H1 (cell line): ENCODE measurements around the gene NKX6-1. TPM values are rescaled to one million over a fixed set of nuclear protein-coding genes. Genes with fewer than 3 reads are reported as not detected.

ENCODE experiments used
- CREB1 ChIP-seq: IDR thresholded peaks from 2 replicates; pipeline ENCODE4 v1.6.1; 2012; ENCODE audit warnings: inconsistent platforms
- HDAC2 ChIP-seq, 2 experiments: fragments of 300-600 bp in 1 of 2; sonication (generic) in 1 of 2; IDR thresholded peaks; 2 replicates each; pipeline ENCODE4 v1.6.1; 2011 to 2012; ENCODE audit warnings: low read depth in 2 of 2, low read length in 2 of 2, mild to moderate bottlenecking in 2 of 2, moderate library complexity in 2 of 2, borderline replicate concordance in 1 of 2, inconsistent platforms in 1 of 2
- KDM1A ChIP-seq: fragments of 200-600, 300-600 bp; sonication (generic); IDR thresholded peaks from 2 replicates; pipeline ENCODE4 v1.7.1; 2016; ENCODE audit warnings: mild to moderate bottlenecking, low read length, borderline replicate concordance
- KDM5A ChIP-seq: fragments of 200-600 bp; IDR thresholded peaks from 2 replicates; pipeline ENCODE4 v1.7.1; 2012; ENCODE audit warnings: mild to moderate bottlenecking, low read length, inconsistent platforms, mixed read lengths
- NRF1 ChIP-seq: IDR thresholded peaks from 2 replicates; pipeline ENCODE4 v1.6.1; 2011; ENCODE audit warnings: mild to moderate bottlenecking, low read depth, low read length, improper control_type of control experiment
- PHF8 ChIP-seq: fragments of 200-600 bp; sonication (generic); conservative IDR thresholded peaks from 2 replicates; pipeline ENCODE4 v1.7.1; 2012; ENCODE audit warnings: low read depth, mild to moderate bottlenecking, inconsistent platforms, low read length, moderate library complexity
- RAD21 ChIP-seq, 2 experiments: IDR thresholded peaks in 1 of 2; conservative IDR thresholded peaks in 1 of 2; 2 replicates each; pipeline ENCODE4 v1.6.1; 2011; ENCODE audit warnings: low read depth in 2 of 2, low read length in 2 of 2, improper control_type of control experiment in 1 of 2, inconsistent platforms in 1 of 2, mild to moderate bottlenecking in 1 of 2, moderate library complexity in 1 of 2
- SAP30 ChIP-seq: fragments of 300-600 bp; sonication (generic); IDR thresholded peaks from 2 replicates; pipeline ENCODE4 v1.7.1; 2012; ENCODE audit warnings: low read length, moderate library complexity, mild to moderate bottlenecking, inconsistent platforms; ENCODE audit not compliant: insufficient read depth, insufficient replicate concordance
- SP2 ChIP-seq: IDR thresholded peaks from 2 replicates; pipeline ENCODE4 v1.6.1; 2012; ENCODE audit warnings: mild to moderate bottlenecking, low read length, inconsistent platforms
- SUZ12 ChIP-seq: fragments of 200-600 bp; sonication (generic); IDR thresholded peaks from 2 replicates; pipeline ENCODE4 v1.6.1; 2012; ENCODE audit warnings: mild to moderate bottlenecking, inconsistent platforms, low read length, moderate library complexity, mixed read lengths
- TAF1 ChIP-seq: IDR thresholded peaks from 2 replicates; pipeline ENCODE4 v1.6.1; 2011; ENCODE audit warnings: mild to moderate bottlenecking, low read depth, low read length
- TEAD4 ChIP-seq: IDR thresholded peaks from 2 replicates; pipeline ENCODE4 v1.6.1; 2012; ENCODE audit warnings: low read depth, low read length, inconsistent platforms, mixed read lengths
- polyA plus RNA-seq, 7 experiments: library from polyadenylated mRNA; depleted of rRNA in 3 of 7; stranded (reverse) in 5 of 7; unstranded in 2 of 7; fragments of >200 nt in 5 of 7; fragments of 200-250 nt in 2 of 7; gene quantifications; 1 replicate in 5 of 7; 2 replicates in 1 of 7; 4 replicates in 1 of 7; pipeline versions ENCODE4 v1.2.1 to v1.2.3, GENCODE V29; 2011 to 2013; ENCODE audit warnings: missing spikeins in 2 of 7, mixed read lengths in 2 of 7
- total RNA-seq: library from RNA; stranded (reverse); fragmentation: NEBNext Ultra II Directional; extraction: Animal tissue kit (Norgen Biotek cat#: 25700); gene quantifications from 2 replicates; pipeline ENCODE4 v1.2.1, GENCODE V29; 2021
- TF ChIP-seq, protein P1 (sequence below), 3 experiments: IDR thresholded peaks; 1 replicate in 2 of 3; 2 replicates in 1 of 3; pipeline versions ENCODE4 v1.5.1 to v1.6.1; 2011; ENCODE audit warnings: low read length in 3 of 3, mild to moderate bottlenecking in 3 of 3, inconsistent platforms in 2 of 3, low read depth in 1 of 3, moderate library complexity in 1 of 3; ENCODE audit not compliant: insufficient read depth in 1 of 3; ENCODE audit errors: control extremely low read depth in 1 of 3
- TF ChIP-seq, protein P2 (sequence below): IDR thresholded peaks from 2 replicates; pipeline ENCODE4 v1.6.1; 2011; ENCODE audit warnings: low read depth, mild to moderate bottlenecking, low read length; ENCODE audit not compliant: insufficient read depth
- TF ChIP-seq, protein P3 (sequence below): IDR thresholded peaks from 2 replicates; pipeline ENCODE4 v1.6.1; 2012; ENCODE audit warnings: inconsistent platforms

The NKX6-1 gene
- total and polyA plus RNA-seq, 2 of the 8 experiments (the other 6 are each of a cell fraction or from before 2014, with no cell fraction given), result 0.03 to 0.45 TPM

DNA sequence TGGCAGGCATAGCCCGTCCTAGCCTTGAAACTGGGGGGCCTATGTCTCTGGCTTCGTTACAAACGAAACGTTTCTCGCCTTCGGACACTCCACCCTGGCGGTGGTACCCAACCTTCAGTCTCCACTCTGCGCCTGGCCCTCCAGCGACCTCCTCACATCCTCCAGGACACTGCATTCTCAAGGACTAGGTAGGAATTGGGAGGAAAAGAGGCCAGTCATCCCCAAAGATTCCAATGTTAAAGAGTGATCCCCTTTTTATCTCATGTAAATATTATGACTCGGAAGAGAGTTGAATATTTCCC lies 2.1 kb upstream of the NKX6-1 start (continued):
- TF ChIP-seq, protein P1, sequence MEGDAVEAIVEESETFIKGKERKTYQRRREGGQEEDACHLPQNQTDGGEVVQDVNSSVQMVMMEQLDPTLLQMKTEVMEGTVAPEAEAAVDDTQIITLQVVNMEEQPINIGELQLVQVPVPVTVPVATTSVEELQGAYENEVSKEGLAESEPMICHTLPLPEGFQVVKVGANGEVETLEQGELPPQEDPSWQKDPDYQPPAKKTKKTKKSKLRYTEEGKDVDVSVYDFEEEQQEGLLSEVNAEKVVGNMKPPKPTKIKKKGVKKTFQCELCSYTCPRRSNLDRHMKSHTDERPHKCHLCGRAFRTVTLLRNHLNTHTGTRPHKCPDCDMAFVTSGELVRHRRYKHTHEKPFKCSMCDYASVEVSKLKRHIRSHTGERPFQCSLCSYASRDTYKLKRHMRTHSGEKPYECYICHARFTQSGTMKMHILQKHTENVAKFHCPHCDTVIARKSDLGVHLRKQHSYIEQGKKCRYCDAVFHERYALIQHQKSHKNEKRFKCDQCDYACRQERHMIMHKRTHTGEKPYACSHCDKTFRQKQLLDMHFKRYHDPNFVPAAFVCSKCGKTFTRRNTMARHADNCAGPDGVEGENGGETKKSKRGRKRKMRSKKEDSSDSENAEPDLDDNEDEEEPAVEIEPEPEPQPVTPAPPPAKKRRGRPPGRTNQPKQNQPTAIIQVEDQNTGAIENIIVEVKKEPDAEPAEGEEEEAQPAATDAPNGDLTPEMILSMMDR (IDR thresholded peaks at IDR 0.05; ENCODE audit: control extremely low read depth in 1 of 3, insufficient read depth in 1 of 3, low read depth in 1 of 3, low read length in 3 of 3), result peak in 2 of 3 experiments; percentile 28 to 52; a peak in 3 of 4 replicates
- TF ChIP-seq KDM5A (no peak), NRF1 (no peak), HDAC2 (IDR thresholded peaks at IDR 0.05; ENCODE audit: borderline replicate concordance in 1 of 2, low read depth in 2 of 2, low read length in 2 of 2) (no peak), KDM1A (no peak), TAF1 (no peak), PHF8 (no peak), CREB1 (no peak), SP2 (no peak), SUZ12 (0 out of 2 replicates have a peak, but pooled peaks have one; percentile 13), TEAD4 (no peak), RAD21 (IDR thresholded peaks at IDR 0.05 in 1 of 2, conservative IDR thresholded peaks at IDR 0.05 in 1 of 2; ENCODE audit: low read depth in 2 of 2, low read length in 2 of 2) (peak; percentile 26 to 33; a peak in 2 of 4 replicates), SAP30 (no peak)
- TF ChIP-seq, protein P2, sequence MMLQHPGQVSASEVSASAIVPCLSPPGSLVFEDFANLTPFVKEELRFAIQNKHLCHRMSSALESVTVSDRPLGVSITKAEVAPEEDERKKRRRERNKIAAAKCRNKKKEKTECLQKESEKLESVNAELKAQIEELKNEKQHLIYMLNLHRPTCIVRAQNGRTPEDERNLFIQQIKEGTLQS, result no peak
- TF ChIP-seq, protein P3, sequence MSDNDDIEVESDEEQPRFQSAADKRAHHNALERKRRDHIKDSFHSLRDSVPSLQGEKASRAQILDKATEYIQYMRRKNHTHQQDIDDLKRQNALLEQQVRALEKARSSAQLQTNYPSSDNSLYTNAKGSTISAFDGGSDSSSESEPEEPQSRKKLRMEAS, result no peak
